Ovary (tissue), 9 donors: Measurements from ENCODE around the gene ETFBKMT. TPM values are rescaled to one million over a fixed set of nuclear protein-coding genes. Genes with fewer than 3 reads are reported as not detected.
"Not testable (repeated sequence)": the region's sequence is repeated elsewhere in the genome, so short reads cannot be mapped to it uniquely, and the experiment has no call there.

ENCODE experiments used
- DNase-seq, 5 donors: peaks; one replicate each; pipeline ENCODE4 v3.0.0-alpha.2; 2019 to 2020
- H3K27ac ChIP-seq, 2 donors: fragments of 200-600 bp; one replicate each; pipeline versions ENCODE4 v1.5.1 to v1.8.0; 2019 to 2022
- H3K27me3 ChIP-seq: fragments of 200-600 bp; one replicate; pipeline ENCODE4 v1.8.0; 2022
- H3K36me3 ChIP-seq: fragments of 200-600 bp; sonication (generic); one replicate; pipeline ENCODE4 v1.5.1; 2019
- H3K4me1 ChIP-seq: one replicate; pipeline ENCODE4 v1.8.1; 2013; ENCODE audit warnings: mild to moderate bottlenecking, moderate library complexity; ENCODE audit not compliant: insufficient read depth
- H3K4me3 ChIP-seq: fragments of 200-600 bp; sonication (generic); one replicate; pipeline ENCODE4 v1.5.1; 2017
- H3K9me3 ChIP-seq, 2 donors: fragments of 200-600 bp in 1 of 2; sonication (generic) in 1 of 2; one replicate each; pipeline versions ENCODE4 v1.5.1 to v1.8.1; 2013 to 2019; ENCODE audit warnings: mild to moderate bottlenecking in 1 of 2, moderate library complexity in 1 of 2
- CTCF ChIP-seq, 3 donors: fragments of 450-650 bp in 2 of 3; fragments of 200-600 bp in 1 of 3; IDR thresholded peaks; one replicate each; pipeline versions ENCODE4 v1.5.1 to v1.8.0; 2016 to 2022; ENCODE audit warnings: antibody characterized with exemption in 3 of 3, mild to moderate bottlenecking in 1 of 3
- EP300 ChIP-seq: sonication (generic); formaldehyde crosslinking; IDR thresholded peaks from one replicate; pipeline ENCODE4 v1.6.1; 2017; ENCODE audit warnings: antibody characterized with exemption
- POLR2A ChIP-seq: fragments of 450-650 bp; IDR thresholded peaks from one replicate; pipeline ENCODE4 v1.6.1; 2017; ENCODE audit warnings: antibody characterized with exemption, mild to moderate bottlenecking, moderate library complexity
- WGBS, 3 donors: extraction: QIAGEN DNeasy Blood & Tissue Kit in 1 of 3; methylation state at CpG; one replicate each; pipeline versions ENCODE4 v1.1.5 to v1.1.7; 2013 to 2017; 5-methylcytosine and 5-hydroxymethylcytosine counted together
- intact Hi-C, 4 donors: fragments of 100-400 bp; cut with DNase I; formaldehyde crosslinking; loops; one replicate each; pipeline versions ENCODE4 v1.11.0 to v1.15.1; 2022 to 2023
- polyA plus RNA-seq, 2 donors: library from polyadenylated mRNA; stranded (reverse); fragments of 200-250 nt in 1 of 2; fragments of 350-450 nt in 1 of 2; fragmentation: Illumina TruSeq in 1 of 2; extraction: RNeasy Lipid Tissue Mini Kit (QIAGEN cat#74804) in 1 of 2; gene quantifications; one replicate each; pipeline ENCODE4 v1.2.3, GENCODE V29; 2013 to 2014
- total RNA-seq, 7 donors: library from RNA; depleted of rRNA in 2 of 7; stranded (reverse); fragments of >200 nt in 2 of 7; fragmentation: NEBNext Ultra II Directional in 3 of 7; extraction: Animal tissue kit (Norgen Biotek cat#: 25700) in 3 of 7; gene quantifications; one replicate each; pipeline versions ENCODE4 v1.1.0 to v1.2.4, GENCODE V29; 2016 to 2023
- donor health status: DM: no; HTN: no; CAD: no; lungs with moderate emphysema.
- donor health status: DM: no; HTN: no; CAD: no.
- donor health status: Bipolar disorder and iron deficiency.
- donor health status: DM: yes; HTN: yes; CAD: no.
- donor health status: DM: no; HTN: no; CAD: no.
- donor health status: DM: yes; HTN: yes; CAD: no.

The ETFBKMT gene
- total and polyA plus RNA-seq, 9 donors, result 2.5 to 8.2 (median 5.5) TPM

GRCh38 chr12:31662176-31662849 is 2.8 kb downstream of the ETFBKMT start:
- peaks cover 3% of the 10 kb centered on the region for H3K4me1 ChIP-seq
- no peak overlapping the region for H3K4me3 ChIP-seq
- no peaks in the 10 kb centered on the region for H3K36me3 ChIP-seq
- no peaks in the 10 kb centered on the region for H3K27me3 ChIP-seq
- no peaks in the 10 kb centered on the region for H3K9me3 ChIP-seq
- intact Hi-C loops, result loop anchor here in 1 of 4 donors (10.0 kb wide), 1 partner anchor 642 kb away; no protein-coding TSS in a partner anchor
- WGBS, 3 donors, result 83 to 91% (median 90%) methylated on average over 6 of the region's 6 CpGs
- no peak for DNase-seq
- TF ChIP-seq CTCF (IDR thresholded peaks at IDR 0.05), result no peak
- TF ChIP-seq EP300, result no peak
- TF ChIP-seq POLR2A, result no peak
- no peak overlapping the region for H3K27ac ChIP-seq

- Histone ChIP-seq H3K27me3 (no peaks in the 10 kb centered on the region), H3K4me1 (no peaks in the 10 kb centered on the region), H3K36me3 (no peaks in the 10 kb centered on the region), H3K9me3 (no peaks in the 10 kb centered on the region), H3K4me3 (no peak overlapping the region), H3K27ac (no peak overlapping the region)
- TF ChIP-seq POLR2A (no peak), EP300 (no peak), CTCF (IDR thresholded peaks at IDR 0.05) (no peak)
- WGBS, 3 donors, result 58 to 71% (median 68%) methylated on average over 4 of the region's 4 CpGs
- intact Hi-C loops, result loop anchor here in 1 of 4 donors (10.0 kb wide), 1 partner anchor 641 kb away; no protein-coding TSS in a partner anchor
- DNase-seq, result no peak
These were observed 4.1 kb downstream of the ETFBKMT start for GRCh38 chr12:31663576-31663975.

GRCh38 chr12:31664038-31664437 is 4.5 kb downstream of the ETFBKMT start:
- Histone ChIP-seq H3K27me3 (no peaks in the 10 kb centered on the region), H3K4me3 (no peak overlapping the region), H3K4me1 (no peaks in the 10 kb centered on the region), H3K36me3 (no peaks in the 10 kb centered on the region), H3K9me3 (no peaks in the 10 kb centered on the region), H3K27ac (no peak overlapping the region)
- no peak for TF ChIP-seq POLR2A
- TF ChIP-seq EP300, result no peak
- TF ChIP-seq CTCF (IDR thresholded peaks at IDR 0.05), result no peak
- WGBS, 3 donors, result 70 to 79% (median 76%) methylated on average over 6 of the region's 6 CpGs
- intact Hi-C loops, result loop anchor here in 1 of 4 donors (10.0 kb wide), 1 partner anchor 641 kb away; no protein-coding TSS in a partner anchor
- DNase-seq, result no peak

GRCh38 chr12:31669020-31669419 is 9.5 kb downstream of the ETFBKMT start:
- no peaks in the 10 kb centered on the region for H3K27me3 ChIP-seq
- intact Hi-C loops, result loop anchor here in 2 of 4 donors (5.0 to 10.0 kb wide), 2 partner anchors 288 to 636 kb away; partner anchors contain the start of gene RESF1 (in 1 of the 2)
- no peaks in the 10 kb centered on the region for H3K36me3 ChIP-seq

GRCh38 chr12:31669582-31669981 is 10.1 kb downstream of the ETFBKMT start:
- H3K9me3 ChIP-seq, H3K36me3 ChIP-seq: not testable (repeated sequence)
- intact Hi-C loops, result loop anchor here in 2 of 4 donors (5.0 to 10.0 kb wide), 2 partner anchors 288 to 635 kb away; partner anchors contain the start of gene RESF1 (in 1 of the 2)

More at GRCh38 chr12:31669020-31669419, 9.5 kb downstream of the ETFBKMT start:
- peaks cover 0 to 4% of the 10 kb centered on the region in 2 donors for H3K9me3 ChIP-seq
- no peak overlapping the region for H3K27ac ChIP-seq
- H3K4me3 ChIP-seq, result no peak overlapping the region
- no peak for TF ChIP-seq EP300
- no peak for TF ChIP-seq POLR2A
- TF ChIP-seq CTCF (IDR thresholded peaks at IDR 0.05), result no peak
- H3K4me1 ChIP-seq, result no peaks in the 10 kb centered on the region
- DNase-seq, result no peak

More at GRCh38 chr12:31669582-31669981, 10.1 kb downstream of the ETFBKMT start:
- not testable (repeated sequence) for H3K27me3 ChIP-seq, H3K4me1 ChIP-seq, H3K4me3 ChIP-seq, DNase-seq, H3K27ac ChIP-seq
- WGBS, 3 donors, result 89 to 97% (median 94%) methylated on average over 2 of the region's 2 CpGs
